GM11168 (cell line): Measurements from ENCODE around the gene DUSP21.
"Not testable (repeated sequence)": the region's sequence is repeated elsewhere in the genome, so short reads cannot be mapped to it uniquely, and the experiment has no call there.

ENCODE experiments used
- in situ Hi-C: fragments of 300-500 bp; cut with MboI; formaldehyde crosslinking; loops from one replicate; pipeline ENCODE4 v1.12.0; 2022; ENCODE audit warnings: low sequenced_read_pairs; ENCODE audit not compliant: unreplicated experiment

The DUSP21 gene

DNA sequence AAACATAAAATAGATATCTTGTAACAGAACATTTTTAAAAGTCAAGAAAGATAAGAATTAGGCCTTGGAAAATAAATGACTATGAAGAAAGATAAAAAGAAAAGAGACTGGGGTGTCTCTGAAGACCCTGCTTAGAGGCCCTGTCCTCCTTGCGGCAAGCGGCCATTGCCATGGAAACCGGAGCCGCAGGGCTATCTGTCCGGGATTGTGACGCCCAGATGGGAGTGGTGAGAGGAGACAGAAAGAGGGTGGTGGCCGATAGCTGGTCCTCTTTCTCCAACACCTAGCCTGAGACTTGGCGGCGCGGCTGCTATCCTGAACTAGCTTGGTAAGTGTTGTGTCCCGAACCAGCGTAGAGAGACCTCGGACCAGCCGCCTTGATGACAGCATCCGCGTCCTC, at the start of gene DUSP21:
Gene DUSP21 (plus strand): TSS at position 269 of the 400 bp plus-strand sequence. CDS start 112 bp downstream, at position 381.
- in situ Hi-C loops, result no loop called here

DNA sequence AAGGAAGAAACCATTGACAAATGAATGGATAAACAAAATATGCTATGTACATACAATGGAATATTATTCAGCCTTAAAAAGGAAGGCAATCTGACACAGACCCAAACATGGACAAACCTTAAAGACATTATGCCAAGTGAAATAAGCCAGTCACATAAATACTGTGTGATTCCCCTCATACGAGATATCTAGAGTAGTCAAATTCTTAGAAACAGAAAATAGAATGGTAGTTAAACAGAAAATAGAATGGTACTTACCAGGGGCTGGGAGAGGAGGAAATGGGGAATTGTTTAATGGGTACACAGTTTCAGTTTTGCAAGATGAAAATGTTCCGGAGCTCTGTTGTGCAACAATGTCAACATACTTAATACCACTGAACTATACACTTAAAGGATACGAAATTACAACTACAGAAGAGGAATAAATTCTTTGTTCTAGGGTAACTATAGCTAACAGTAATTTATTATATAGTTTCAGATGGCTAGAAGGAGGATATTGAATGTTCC, 47.8 kb upstream of the DUSP21 start:
- in situ Hi-C loops, result no loop called here

DNA sequence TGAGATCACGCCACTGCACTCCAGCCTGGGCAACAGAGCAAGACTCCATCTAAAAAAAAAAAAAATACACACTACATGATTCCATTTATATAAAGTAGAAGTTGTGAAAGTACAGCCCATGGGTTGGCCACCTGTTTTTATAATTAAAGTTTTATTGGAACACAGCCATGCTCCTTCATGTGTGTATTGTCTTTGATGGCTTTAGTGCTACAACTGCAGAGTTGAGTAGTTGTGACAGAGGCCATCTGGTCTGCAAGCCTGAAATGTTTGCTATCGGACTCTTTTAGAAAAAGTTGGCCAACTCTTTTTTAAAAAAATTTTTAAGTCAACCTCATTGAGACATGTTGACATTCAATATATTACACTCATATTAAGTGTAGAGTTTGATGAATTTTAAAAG, 41.2 kb upstream of the DUSP21 start:
- in situ Hi-C loops, result no loop called here

DNA sequence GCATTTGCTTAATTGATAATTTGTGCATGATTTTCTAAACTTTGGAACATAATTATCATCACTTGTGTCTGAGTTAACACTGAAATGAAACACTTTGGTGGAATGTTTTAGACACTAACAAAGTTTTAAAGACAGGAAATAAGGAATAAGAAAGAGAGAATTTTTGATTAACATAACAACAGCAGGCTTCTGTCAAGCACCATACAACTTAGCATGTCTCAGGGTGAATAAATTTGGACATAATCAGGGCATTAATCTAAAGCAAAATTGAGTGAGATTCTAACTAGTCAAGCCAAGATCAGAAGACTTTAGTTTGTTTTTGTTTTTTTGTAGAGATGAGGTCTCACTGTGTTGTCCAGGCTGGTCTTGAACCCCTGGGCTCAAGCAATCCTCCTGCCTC, 28.1 kb upstream of the DUSP21 start:
- in situ Hi-C loops, result no loop called here

DNA sequence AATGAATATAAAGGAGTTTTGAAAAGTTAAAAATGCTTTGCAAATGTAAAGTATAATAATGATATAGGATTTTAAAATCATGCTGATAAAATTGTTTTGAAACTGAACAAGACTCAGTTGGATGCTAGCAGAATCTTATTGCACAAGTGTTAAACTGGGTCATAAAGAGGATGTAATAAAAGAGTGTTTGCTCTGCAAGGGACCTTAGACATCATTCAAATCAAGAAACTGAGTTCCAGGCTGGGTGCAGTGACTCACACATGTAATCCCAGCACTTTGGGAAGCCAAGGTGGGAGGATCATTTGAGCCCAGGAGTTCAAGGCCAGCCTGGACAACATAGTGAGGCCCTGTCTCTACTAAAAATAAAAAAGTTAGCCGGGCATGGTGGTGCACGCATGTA, 27.5 kb upstream of the DUSP21 start:
- in situ Hi-C loops, result no loop called here

DNA sequence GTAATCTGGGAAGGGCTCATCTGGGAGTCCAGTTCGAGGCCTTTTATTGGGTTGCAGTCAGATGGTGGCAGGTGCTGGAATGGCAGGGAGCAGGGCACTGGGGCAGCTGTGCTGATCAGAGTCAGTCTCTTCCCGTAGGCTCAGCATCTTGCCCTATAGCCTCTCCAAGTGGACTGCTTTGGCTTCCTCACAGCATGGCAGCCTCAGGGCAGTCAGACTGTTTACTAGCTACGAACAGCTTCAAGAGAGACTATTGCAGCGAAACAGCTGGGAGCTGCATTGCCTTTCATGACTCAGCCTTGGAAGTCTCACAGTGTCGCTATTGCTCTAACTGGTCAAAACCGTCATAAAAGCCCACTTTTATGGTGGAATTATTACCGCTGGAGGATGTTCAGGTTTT, 26.8 kb upstream of the DUSP21 start:
- in situ Hi-C loops, result no loop called here

DNA sequence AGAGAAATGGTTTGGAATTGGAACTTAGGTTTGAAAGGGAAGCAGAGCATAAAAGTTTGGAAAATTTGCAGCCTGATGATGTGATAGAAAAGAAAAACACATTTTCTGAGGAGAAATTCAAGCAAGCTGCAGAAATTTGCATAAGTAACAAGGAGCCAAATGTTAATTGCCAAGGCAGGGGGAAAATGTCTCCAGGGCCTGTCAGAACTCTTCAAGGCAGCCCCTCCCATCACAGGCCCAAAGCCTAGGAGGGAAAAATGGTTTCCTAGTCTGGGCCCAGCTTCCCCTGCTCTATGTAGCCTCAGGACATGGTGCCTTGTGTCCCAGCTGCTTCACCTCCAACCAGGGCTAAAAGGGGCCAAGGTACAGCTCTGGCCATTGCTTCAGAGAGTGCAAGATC, 21.2 kb upstream of the DUSP21 start:
- in situ Hi-C loops, result no loop called here

DNA sequence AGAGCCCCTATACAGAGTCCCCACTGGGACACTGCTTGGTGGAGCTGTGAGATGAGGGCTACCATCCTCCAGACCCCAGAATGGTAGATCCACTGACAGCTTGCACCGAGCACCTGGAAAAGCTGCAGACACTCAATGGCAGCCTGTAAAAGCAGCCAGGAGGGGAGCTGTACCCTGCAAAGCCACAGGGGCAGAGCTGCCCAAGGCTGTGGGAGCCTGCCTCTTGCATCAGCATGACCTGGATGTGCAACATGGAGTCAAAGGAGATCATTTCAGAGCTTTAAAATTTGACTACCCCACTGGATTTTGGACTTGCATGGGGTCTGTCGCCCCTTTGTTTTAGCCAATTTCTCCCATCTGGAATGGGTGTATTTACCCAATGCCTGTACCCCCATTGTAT, 20.6 kb upstream of the DUSP21 start:
- in situ Hi-C loops, result not testable (repeated sequence)

DNA sequence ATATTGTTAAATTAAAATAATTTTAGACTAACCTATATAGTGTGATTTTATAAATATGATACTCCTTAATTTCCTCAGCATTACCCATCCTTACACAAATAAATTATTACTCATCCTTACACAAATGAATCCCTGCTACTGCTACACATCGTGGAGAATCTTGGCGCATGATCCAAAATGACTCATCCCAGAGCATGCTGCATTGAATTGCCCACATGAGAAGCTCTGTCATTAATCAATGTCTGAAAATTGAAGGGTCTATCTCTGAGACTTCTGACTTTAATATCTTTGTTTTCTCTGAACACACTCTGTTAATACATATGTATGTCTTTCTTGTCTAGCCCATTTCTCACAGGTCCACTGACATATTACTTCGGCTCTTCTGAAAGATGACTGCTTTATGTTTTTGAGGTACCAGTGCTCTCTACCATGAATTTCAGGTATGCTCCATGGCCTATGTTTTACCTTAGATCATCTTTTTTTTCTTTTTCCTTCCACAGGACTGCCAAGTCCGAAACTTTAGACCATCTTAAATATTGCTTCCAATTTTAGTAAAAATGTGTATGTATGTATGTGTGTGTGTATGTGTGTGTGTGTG, 15.7 kb upstream of the DUSP21 start:
- in situ Hi-C loops, result no loop called here

DNA sequence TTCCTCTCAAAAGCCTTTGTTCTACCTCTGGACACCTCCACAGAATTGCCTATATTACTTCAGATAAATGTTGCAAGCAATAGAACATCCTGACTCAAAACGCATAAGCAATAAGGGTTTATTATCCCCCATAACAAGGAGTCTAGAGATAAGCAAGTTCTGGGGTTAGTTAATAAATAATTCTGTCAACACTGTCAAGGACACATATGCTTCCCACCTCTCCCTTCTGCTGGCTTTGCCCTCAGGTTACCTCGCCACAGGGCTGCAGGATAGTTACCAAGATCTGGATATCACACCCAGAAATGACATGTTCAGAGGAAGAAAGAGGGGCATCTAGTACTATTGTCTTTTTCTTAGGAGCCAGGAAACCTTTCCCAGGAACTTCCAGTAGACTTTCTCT, 14.0 kb upstream of the DUSP21 start:
- in situ Hi-C loops, result no loop called here

DNA sequence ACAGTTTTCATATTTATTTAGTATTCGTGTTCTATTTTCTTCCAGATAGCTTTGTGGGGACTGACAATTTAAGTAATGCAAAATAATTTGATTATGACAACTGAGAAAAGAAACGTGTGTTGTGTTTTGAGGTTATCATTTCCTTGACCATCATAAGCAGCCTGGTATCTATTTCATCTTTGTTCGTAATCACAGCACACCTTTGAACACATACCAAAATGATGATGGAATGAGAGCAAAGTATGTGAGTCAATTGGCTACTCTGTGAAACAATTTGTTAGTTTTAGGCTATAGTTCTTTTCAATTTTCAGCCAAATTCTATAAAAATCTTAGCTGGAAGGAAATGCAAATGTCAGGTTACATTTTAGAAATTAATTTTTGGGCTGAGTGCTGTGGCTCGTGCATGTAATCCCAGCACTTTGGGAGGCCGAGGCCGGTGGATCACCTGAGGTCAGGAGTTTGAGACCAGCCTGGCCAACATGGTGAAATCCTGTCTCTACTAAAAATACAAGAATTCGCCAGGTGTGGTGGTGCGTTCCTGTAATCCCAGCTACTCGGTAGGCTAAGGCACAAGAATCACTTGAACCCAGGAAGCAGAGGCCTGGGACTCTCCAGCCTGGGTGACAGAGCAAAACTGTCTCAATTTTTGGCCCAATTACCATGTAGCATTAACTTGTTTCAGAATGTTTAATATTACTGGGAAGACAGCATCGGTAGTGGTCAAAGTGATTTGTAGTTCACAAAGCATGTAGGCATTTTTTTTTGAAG, 1.1 kb upstream of the DUSP21 start:
- in situ Hi-C loops, result no loop called here

DNA sequence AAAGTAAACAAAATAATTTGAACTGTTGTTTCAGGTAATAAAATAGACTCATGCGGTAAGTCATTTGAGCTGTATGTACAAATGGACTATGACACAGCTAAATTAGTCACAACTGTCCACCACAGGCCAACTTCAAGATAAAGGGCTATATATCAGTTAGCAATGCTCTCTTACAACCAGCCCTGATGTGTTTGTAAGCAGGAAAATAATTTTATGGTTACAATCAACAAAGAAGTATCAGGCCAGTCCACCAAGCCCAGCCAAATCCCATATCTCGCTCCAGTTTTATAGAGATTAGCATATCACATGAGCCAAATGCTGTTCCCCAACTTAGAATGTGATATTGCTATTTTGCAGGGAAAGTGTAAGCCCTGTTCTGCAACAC, 511 bp upstream of the DUSP21 start:
- in situ Hi-C loops, result no loop called here

DNA sequence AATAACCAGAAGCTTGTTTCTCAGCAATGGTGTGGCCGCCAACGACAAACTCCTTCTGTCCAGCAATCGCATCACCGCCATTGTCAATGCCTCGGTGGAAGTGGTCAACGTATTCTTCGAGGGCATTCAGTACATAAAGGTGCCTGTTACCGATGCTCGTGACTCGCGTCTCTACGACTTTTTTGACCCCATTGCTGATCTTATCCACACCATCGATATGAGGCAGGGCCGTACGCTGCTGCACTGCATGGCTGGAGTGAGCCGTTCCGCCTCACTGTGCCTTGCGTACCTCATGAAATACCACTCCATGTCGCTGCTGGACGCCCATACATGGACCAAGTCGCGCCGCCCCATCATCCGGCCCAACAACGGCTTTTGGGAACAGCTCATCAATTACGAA, 383 bp downstream of the DUSP21 start:
- in situ Hi-C loops, result no loop called here

DNA sequence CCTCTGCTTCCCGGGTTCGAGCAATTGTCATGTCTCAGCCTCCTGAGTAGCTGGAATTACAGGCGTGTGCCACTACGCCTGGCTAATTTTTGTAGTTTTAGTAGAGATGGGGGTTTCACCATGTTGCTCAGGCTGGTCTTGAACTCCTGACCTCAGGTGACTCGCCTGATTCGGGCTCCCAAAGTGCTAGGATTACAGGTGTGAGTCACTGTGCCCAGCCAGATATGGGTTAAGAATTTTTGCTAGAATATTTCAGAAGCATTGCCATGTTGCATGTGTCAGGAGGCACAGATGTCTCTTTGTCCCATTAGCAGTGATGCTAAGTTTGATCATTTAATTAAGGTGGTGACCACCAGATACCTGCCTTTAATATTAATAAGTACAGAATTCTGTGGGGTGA, 7.1 kb downstream of the DUSP21 start:
- in situ Hi-C loops, result not testable (repeated sequence)

DNA sequence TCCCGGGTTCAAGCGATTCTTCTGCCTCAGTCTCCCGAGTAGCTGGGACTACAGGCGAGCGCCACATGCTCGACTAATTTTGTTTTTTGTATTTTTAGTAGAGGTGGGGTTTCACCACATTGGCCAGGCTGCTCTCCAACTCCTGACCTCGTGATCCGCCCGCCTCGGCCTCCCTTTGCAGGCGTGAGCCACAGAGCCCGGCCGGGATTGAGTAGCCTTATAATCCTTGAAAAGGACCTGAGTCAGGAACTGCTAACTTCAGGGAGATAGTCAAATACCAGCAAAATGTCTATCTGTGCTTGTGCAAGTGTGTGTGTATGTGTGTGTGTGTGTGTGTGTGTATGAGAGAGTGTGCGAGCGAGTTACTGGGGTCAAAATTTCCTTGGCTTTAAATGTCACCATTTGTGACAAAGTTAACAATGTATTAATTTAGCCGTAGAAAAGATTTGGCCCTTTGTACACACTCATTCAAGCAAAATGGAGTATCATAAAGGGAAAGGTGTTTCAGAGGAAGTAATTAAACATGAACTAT, 27.4 kb downstream of the DUSP21 start:
- in situ Hi-C loops, result no loop called here

DNA sequence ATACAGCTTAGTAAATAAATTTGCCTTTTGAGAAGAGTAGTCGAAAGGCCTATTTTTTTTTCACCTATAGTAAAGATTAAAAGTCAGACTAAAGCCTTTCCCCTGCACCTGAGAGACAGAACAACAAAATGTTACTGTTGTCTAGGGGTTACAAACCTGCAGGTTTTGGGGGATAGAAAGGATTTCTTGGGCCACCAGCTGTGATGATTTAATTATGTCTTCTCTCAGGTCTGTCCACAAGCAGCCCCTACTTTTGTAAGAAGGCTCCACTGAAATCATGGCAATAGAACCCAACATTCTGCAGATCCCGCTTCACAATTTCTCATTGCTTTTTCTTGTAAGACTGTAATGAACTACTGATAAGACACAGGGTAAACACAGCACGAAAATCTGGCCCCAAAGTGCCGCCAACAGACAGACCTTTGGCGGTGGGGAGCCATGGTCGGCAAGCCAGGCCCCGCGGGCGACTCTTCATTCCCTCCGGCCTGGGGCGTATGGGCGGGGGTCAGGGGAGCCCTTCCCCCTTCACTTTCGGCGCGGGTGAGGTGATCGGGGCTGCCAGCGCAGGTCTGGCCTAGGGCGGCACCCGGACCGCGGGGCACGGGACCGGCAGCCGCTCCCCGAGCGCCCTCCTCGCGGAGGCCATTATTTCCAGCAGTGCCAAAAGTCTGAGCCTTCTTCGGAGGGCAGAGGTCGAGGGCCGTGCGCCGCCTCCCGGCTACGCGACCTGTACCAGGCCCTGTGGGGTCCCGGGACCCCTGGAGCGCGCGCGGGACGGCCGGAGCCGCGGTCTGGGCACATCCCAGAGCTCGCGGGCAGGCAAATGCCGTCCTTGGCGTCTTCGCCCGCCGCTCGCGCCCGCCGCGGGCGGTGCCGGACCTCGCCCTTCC, 28.4 kb downstream of the DUSP21 start:
- in situ Hi-C loops, result no loop called here

DNA sequence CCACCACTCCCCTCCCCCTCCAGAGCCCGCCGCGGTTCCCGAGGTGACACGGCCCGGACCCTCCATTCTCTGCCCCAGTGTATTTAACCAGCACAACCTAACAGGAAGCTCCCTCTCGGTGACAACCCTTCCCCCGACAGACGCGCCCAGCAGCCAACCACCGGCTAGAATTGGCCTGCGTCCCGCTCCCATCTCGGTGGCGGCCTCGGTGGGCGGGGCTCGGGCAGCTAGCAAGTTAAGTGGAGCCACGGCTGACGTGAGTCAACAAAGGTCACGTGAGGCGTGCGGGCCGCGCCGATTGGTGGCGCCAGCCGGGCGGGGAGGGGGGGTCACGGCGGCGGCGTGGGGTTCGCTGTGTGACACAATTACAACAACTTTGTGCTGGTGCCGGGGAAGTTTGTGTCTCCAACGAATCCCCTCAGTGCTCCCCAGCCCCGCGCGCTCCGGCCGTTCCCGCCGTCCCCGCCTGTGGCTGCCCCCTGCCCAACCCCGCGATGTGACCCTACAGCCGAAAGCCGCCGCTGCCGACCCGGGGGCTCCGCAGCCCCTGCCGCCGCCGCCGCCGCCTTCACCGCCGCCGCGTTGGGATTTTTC, 29.1 kb downstream of the DUSP21 start, which contains the start of gene KDM6A:
Gene KDM6A (plus strand): TSS at position 368 of the 594 bp plus-strand sequence. CDS start 364 bp downstream, outside the sequence.
- in situ Hi-C loops, result no loop called here

DNA sequence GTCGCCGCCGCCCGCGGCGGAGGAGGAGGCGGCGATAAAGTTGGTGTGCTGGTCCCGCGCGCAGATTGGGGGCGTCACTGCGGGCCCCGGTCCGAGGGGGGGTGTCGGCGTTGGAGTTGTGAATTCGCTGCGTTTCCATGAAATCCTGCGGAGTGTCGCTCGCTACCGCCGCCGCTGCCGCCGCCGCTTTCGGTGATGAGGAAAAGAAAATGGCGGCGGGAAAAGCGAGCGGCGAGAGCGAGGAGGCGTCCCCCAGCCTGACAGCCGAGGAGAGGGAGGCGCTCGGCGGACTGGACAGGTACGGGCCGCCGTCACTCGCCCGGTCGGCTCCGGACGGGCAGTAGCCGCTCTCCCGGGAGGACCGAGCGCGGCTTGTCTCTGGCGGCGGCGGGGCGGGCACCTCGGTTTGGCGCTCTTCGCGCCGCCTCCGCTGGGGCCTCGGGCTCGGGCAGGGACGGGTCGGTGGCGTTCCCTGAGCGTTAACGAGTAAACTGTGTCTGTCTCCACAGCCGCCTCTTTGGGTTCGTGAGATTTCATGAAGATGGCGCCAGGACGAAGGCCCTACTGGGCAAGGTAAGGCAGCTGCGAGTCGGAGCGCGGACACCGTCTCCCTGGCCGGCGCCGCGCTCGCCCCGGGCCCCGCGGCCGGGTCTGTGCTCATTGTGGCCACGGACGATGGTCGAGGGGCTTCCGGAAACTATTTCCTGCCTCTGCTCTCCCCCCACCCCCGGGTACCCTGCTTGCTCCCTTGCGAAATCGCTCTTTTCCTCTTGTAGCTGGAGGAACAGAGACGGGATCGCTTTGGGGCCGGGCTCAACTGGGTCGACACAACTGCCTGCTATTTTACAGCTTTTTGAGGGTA, 29.8 kb downstream of the DUSP21 start:
- in situ Hi-C loops, result no loop called here
